Activated CD8-positive, alpha-beta memory T cell treated with anti-CD3 and anti-CD28 coated beads, Interleukin-2, amount 50 U/mL, for 24 hours (primary cell): ENCODE results near the gene GBA3.

Experiments
- DNase-seq: peaks from one replicate; pipeline ENCODE4 v3.0.0-alpha.2; 2020; ENCODE audit errors: extremely low read depth

GBA3 gene

DNA sequence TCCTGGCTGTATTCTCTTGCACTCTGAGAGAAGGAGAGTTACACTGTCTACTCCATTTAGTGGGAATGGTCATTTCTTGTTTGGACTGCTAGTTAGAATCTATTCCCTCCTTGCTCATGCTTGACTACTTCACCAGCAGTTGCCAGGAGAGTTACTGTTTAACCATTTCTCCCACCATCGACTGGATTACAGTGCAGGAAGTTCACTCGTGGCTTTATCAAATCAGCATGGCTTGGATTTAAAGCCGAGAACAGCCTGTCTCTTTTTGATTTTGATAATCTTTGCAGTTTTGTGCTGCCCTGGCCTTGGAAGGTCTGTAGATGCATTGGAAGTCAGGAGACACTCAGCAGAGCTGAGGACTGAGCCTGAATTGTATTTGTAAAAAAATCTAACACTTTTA lies 3.2 kb downstream of the GBA3 start:
- no peak for DNase-seq

DNA sequence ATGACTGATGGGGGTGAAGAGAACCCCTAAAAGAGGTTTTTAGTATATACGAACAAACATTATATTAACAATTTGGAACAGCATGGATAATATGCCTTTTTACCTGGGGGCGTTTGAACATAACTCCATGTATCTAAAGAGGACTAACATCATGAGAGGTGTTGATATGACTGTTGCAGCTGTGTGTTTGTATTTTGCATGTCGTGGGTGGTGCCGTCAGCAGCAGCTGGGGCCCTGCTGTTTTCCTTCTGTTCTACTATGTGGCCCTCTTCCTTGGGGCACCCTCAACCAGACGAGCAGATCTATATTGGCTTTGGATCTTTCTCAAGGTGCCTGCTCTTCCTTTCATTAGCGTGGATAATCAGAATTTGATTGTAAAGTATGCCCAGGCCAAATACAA lies 11.2 kb downstream of the GBA3 start:
- no peak for DNase-seq

DNA sequence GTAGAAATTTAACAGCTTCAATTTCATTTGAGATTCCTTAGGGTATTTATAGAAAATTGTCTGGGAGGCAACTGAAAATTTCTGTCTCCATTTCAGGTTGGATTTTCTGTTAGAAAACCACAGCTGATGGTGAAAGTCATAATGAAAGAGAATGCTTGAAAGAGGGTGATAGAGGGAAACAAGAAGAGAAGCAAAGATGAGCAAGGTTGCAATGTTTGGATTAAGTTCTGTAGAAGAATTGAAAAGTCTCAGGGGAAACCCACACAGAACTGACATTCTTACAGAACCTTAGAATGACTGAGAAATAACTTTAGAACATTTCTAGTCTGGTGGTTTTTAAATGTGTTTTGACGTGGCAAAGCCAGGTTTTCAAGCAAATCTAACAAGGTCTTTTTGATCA lies 14.7 kb downstream of the GBA3 start:
- no peak for DNase-seq

DNA sequence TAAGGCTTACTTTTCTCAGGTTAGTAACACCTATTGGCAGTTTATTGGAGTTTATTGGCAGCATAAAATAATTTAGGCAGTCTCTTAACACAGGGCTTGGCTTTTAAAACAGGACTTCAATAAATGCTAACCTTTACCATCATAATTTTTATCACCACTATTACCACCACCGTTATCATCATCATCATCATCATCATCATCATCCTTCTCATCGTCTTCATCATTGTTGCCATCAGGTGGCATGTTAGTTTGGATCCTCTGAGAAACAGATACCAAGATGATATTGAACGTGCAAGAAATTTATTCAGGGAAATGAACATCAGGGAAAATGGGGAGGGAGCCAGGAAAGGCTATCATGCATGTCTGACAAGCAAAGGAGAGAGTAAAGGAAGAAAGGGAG lies 16.2 kb downstream of the GBA3 start:
- no peak for DNase-seq

DNA sequence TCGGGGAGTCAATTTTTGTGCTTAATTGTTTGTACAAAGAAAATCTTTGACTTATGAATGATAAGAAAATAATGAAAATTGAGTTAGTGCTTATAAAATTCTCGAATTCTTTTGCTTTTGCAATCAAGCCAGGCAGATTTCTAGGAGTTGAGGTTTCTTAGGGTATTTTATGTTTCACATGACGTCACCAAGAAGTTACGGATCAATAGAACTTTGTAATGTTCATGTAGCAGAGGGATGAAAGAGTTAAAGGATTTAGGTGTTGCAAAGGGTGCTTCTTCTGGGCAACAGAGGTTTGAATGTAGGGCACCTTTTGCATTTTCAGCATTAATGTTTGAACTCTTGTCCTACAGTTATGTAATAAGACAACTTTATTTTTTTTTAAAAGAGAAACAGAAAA lies 19.4 kb downstream of the GBA3 start:
- no peak for DNase-seq

DNA sequence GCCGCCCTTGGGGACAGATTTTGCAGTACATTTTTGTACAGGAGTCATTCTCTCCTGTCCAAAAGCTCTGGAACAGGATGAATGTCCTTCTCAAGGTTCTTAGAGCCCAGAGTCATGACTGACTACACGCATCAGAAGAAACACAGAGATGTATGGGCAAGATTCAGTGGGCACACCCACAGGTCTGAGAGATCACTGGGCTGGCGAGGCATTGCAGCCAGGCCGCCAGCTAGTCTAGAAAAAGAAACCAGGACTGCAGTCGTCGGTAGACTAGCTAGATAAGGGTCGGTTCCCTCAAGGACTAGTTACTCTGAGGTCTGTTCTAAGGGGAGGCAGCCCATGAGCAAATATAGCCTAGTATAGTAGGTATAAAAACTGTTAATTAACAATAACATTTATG lies 19.8 kb downstream of the GBA3 start:
- no peak for DNase-seq

DNA sequence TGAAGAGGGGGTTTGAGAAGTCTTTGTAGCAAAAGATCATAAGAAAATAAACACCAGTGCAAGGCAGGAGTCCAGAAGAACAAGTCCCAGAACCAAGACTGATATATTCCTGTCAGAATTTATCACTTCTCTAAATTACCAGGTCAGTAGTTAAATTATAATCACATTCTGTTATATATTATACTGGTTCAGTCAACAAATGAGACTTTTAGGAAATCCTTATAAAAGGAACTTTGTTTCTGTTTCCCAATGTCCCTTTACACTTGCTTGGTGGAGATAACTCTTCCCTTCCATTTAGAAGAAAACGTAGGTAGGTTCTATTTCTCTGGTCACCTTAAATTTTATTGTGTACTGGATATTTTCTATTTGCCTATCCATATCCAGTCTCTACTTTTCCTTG lies 21.1 kb downstream of the GBA3 start:
- DNase-seq, result no peak

DNA sequence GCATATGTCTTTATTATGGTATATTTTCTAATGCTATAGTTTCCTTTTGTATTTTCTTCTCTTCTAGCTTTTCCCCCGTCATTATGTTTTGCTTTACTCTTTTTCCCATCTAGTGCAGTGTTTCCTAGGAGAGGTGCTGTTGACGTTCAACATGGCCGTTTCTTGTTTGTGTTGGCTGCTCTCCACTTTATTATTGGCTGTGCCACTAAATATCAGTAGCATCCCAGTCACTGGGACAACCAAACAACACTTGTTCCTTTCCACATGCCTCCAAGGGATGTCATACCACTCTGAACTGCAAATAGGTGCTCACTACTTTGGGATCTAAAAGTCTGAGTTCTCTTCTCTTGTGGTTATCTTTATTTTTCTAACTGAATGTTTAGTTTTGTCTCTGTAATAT lies 26.5 kb downstream of the GBA3 start:
- no peak for DNase-seq

DNA sequence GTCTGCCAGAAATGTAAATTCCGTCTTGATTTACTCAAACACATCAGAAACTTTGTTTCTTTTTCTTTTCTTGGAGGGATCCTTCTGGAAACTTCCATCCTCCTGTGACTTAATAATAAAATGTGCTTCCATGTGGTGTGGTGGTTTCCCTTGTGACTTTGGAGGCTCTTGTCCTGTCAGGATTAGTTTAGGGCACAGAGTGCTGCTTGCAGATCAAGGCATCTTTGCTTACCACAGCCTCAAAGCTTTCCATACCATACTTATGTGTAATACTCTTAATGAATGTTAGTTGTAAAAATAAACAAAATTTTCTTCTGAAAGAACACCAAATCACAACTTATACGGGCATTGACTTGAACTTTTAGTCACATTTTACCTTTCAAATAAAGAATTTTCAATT lies 27.4 kb downstream of the GBA3 start:
- no peak for DNase-seq

DNA sequence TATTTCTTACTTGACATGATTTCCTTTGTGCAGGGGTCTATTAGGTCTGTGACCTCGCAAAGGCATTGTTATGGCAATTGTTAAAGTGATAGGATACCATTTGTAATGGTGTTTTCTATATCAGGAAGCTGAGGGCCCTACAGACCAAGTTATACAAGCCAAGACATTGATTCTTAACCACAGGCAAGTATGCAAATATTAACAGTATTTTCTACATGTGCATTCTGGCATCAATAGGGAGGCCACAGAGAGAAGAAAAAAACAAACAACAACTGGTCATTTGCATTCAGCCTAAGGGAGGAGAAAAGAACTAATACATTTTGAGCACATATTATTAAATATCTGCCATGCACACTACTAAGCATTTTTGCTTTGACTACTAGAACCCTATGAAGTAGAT lies 28.5 kb downstream of the GBA3 start:
- no peak for DNase-seq

DNA sequence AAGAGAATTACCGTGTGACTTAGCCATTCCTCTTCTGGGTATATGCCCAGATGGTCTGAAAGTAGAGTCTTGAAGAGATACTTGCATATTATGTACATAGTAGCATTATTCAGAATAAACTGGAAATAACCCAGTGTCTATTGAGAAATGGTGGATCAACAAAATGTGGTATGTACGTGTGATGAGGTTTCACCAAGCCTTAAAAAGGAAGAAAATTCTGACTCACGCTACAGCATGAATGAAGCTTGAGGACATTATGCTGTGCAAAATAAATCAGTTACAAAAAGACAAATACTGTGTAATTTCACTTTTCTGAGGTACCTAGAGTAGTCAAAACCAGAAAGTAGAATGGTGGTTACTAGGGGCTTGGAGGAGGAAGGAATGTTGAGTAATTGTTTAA lies 37.3 kb downstream of the GBA3 start:
- no peak for DNase-seq

DNA sequence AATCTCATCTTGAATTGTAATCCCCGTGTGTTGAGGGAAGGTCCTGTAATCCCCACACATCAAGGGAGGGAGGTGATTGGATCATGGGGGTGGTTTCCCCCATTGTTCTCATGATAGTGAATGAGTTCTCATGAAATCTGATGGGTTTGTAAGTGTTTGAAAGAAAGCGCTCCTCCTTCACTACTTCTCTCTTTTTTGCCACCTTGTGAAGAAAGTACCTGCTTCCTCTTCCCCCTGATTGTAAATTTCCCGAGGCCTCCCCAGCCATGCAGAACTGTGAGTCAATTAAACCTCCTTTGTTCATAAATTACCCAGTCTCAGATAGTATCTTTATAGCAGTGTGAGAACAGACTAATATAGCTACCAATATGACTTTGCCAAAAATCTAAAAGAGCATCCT lies 41.1 kb downstream of the GBA3 start:
- no peak for DNase-seq

DNA sequence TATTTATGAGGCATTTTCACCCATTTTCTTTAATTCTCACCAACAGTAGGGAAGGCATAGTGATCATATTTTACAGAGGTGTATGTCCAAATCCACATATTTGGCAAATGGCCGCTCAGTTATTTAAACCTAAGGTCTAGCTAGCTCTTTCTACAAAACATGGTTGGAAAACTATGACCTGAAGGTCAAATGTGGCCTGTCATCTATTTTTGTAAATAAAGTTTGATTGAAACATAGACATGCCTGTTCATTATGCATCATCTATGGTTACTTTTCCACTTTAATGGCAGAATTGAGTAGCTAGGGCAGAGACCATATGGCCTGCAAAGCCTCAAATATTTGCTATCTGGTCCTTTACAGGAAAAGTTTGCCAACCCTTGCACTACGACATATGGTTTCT lies 44.2 kb downstream of the GBA3 start:
- no peak for DNase-seq

DNA sequence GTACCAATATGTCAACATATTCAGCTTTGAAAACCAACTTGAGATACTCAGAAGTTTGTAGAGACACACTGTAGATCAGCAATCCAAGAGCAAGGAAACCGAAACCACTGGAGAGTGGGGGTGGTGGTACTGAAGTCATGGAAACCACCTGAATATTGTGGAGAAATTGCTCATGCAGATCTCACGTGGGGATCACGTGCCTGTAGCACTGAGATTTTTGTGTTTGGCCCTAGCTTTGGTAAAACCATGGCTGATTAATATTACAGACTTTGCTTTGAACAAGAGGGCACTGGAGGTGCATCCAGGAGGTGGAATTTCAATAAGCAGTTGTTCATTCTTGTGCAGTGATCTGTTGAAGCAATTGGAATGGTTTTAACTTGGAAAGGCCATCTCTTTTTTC lies 47.2 kb downstream of the GBA3 start:
- DNase-seq, result no peak

DNA sequence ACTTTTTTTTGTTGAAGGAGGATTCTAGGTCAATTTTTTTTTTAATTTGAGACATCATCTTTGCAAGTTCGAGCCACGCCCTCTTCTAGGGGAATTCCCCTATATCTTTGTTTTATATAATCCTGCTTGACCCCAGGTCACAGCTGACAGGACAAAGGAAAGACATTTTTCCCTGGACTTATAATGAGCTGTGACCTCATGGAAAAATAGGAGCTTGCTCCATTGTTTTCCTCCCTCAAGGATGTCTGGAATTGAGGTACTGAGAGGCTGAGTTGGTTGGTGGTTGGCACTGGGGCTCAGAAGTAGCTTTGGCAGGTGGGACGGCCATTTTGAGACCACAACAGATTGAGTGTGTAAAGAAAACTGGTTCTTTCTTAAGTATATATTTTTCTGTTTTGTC lies 49.0 kb downstream of the GBA3 start:
- DNase-seq, result no peak

DNA sequence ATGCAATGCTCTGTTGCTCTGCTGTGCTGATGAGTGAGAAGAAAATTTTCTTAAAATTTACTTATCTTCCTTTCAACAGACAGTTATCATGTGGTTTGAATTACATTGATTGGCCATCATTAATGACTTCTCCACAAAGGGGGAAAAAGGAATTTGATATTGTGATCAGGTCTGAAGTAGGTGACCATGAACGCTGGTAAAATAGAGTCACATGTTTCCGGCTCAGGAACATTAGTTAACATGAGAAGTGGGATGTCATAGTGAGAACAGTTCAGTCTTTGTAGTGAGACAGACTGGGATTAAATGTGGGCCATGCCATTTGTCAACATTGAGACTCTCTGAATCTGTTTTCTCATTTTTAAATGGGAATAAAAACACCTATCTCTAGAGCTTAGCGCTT lies 50.6 kb downstream of the GBA3 start:
- DNase-seq, result no peak

DNA sequence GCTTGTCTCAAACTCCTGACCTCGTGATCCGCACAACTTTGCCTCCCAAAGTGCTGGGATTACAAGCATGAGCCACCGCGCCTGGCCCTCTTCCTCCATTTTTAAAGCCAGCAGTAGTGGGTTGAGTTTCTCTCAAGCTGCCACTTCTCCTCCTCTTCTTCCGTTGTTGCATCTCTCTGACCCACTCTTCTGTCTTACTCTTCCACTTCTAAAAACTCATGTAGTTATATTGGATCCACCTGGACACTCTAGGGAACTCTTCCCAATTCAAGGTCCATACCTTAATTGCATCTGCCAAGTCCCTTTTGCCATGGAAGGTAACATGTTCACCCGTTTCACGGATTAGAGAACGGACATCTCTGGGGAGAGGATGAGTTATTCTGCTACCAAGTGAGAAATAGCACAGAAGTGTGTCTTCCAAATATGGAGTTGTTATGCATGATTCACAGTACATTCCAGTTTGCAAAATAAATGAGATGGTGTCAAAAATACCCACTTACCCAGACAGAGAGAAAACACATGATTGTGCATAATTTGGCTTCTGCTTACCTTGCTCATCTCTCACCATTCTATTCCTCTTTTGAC lies 51.8 kb downstream of the GBA3 start:
- no peak for DNase-seq

DNA sequence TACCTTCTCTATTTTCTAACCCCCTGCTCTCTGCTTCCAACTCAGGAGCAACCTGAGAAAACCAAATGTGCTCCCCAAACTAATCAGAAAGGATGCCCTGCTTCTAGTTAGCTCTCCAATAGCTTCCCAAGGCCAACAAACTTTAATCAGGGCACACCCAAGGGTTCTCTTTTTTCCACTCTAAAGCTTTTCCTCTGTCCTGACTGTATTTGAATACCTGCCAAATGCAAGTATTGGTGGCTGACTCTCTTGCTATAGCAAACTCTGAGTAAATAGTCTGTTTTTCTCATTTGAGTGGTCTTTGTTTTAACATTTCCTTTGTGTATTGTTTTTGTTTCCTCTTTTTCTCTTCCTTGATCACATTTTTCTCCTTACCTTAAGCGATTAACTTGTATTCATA lies 52.5 kb downstream of the GBA3 start:
- DNase-seq, result no peak

DNA sequence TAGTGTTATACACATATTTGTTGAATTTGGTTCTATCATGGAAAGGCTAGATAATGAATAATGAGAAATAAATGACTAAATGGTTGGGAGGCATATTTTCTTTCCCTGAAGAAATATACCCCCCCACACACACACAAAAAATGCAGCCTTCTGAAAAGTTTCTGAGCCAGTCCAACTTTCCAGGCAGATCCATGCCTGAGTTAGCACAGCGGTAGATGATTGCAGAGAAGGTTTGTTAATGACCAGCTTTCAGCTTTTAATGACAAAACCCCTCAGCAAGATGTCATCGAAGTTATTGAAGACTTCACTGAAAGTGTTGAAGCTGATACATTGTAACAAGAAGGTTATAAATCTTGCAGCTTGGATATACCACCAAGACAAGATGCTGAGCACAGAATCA lies 61.4 kb downstream of the GBA3 start:
- DNase-seq, result no peak

DNA sequence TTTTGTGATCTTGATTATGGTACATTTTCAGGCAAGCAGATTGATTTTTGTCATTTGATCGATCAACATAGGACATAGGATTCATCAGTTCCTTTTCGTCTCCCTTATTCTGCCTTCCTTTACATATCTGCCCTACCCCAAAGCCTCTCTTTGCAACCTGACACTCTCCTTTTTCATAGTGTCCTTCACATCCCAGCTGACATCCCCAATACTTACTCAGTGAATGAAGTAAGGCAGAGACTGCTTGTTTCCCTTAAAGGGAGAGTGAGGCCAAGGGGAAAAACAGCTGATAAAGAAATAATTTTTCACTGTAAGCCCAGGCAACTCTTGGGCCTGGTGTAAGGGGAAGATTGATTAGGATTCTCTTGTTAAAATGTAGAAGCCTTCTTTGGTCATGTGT lies 69.8 kb downstream of the GBA3 start:
- DNase-seq, result no peak

DNA sequence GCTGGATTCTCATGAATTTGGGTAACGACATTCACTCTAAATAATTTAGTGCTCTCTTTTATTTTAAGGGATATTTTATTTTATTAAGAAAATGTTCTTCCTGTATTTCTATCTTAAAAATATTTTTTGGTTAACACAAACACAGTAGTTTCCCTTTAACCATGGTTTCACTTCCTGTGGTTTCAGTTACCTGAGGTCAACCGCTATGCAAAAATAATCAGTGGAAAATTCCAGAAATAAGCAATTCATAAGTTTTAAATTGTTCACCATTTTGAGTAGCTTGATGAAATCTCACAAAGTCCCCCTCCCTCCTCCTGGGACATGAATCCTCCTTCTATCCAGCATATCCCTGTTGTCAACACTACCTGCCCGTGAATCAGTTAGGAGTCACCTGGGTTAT lies 71.4 kb downstream of the GBA3 start:
- no peak for DNase-seq

DNA sequence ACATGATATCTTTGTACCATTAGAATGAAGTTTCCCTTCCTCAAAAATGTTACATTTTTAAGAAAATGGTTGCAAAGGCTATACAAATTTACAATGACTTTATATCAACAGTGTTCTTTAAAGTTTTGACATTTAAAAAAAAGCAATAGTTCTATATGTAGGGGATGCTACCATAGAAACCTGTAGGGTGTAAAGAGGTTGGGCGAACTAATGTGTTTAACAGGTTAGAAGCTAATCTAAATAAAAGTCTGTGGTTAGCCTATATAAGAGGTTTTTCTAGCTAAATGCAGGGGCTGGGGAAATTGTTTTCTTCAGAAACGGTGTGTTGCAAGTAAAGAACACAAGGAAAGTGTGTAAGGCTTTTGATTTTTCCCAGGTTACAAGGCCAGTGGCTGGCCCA lies 73.3 kb downstream of the GBA3 start:
- DNase-seq, result no peak

DNA sequence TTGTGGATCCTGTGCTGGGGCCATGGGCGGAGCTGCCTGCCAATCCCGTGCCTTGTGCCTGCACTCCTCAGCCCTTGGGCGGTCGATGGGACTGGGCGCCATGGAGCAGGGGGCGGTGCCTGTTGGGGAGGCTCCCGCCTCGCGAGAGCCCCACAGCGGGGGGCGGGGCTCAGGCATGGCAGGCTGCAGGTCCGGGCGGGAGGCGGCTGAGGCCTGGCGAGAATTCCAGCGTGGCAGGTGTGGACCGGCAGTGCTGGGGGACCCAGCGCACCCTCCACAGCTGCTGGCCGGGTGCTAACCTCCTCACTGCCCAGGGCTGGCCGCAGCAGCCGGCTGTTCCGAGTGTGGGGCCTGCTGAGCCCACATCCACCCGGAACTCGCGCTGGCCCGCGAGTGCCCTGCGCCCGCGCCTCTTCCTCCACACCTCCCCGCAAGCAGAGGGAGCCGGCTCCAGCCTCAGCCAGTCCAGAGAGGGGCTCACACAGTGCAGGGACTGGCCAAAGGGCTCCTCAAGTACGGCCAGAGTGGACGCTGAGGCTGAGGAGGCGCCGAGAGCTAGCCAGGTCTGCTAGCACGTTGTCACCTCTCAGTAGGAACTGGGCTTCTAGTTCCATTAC lies 85.9 kb downstream of the GBA3 start:
- DNase-seq, result no peak

DNA sequence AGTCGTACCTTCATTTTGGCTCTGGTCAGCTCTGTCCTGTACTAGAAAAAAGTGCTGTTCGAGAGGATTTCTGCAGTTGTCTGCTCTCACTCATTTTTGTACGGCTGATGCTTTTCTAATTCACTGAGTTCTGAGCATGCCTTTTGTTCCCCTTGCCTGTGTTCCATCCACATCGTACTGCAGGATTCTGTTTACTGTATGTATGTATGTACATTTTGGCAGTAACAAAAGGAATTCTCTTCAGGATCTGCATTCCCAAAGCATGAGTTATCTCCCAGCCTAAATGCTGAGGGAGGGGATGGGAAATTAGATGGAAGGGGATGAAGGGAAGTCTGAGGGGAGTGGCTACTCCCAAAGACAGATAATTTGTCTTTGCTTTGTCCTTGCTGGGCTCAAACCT lies 87.6 kb downstream of the GBA3 start:
- no peak for DNase-seq
